B cell (primary cell): ENCODE measurements around the gene CD40.

Experiments
- EZH2 ChIP-seq: IDR thresholded peaks from 2 replicates; pipeline ENCODE4 v1.6.1; 2012; ENCODE audit warnings: borderline replicate concordance, low read depth, mild to moderate bottlenecking, moderate library complexity, low read length; ENCODE audit not compliant: insufficient read depth, poor library complexity, severe bottlenecking
- TF ChIP-seq, protein P1 (sequence below): fragments of 200-600 bp; IDR thresholded peaks from one replicate; pipeline ENCODE4 v1.8.0; 2022; ENCODE audit warnings: antibody characterized with exemption, mild to moderate bottlenecking

DNA sequence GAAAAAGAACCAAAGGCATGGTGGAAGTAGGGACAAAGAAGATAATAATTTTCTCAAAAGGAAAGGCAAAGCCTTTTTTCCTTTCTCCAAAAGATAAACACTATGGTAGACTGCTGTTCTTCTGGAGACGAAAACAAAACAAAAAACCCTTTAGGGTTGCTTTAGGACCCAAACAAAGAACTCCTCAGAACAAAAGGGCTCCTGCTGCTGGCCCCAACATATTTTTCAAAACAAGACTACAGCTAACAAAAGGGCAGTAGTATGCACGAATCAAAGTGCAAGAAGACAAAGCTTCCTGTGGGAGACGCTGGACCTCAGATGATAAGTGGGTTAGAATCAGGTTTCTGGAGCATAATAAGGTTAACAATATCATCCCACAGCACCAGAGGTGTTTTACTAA is 44.1 kb upstream of the CD40 start:
- TF ChIP-seq, protein P1, sequence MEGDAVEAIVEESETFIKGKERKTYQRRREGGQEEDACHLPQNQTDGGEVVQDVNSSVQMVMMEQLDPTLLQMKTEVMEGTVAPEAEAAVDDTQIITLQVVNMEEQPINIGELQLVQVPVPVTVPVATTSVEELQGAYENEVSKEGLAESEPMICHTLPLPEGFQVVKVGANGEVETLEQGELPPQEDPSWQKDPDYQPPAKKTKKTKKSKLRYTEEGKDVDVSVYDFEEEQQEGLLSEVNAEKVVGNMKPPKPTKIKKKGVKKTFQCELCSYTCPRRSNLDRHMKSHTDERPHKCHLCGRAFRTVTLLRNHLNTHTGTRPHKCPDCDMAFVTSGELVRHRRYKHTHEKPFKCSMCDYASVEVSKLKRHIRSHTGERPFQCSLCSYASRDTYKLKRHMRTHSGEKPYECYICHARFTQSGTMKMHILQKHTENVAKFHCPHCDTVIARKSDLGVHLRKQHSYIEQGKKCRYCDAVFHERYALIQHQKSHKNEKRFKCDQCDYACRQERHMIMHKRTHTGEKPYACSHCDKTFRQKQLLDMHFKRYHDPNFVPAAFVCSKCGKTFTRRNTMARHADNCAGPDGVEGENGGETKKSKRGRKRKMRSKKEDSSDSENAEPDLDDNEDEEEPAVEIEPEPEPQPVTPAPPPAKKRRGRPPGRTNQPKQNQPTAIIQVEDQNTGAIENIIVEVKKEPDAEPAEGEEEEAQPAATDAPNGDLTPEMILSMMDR, result no peak
- no peak for TF ChIP-seq EZH2
